NCI-H2107 (cell line): ENCODE results near the gene SIDT1.
A peak's percentile ranks its signal among the peaks of the same experiment; 100 is the strongest.

ENCODE experiments used
- DNase-seq: peaks from one replicate; lab custom pipeline; 2025; lab: John Stamatoyannopoulos, UW

The SIDT1 gene

DNA sequence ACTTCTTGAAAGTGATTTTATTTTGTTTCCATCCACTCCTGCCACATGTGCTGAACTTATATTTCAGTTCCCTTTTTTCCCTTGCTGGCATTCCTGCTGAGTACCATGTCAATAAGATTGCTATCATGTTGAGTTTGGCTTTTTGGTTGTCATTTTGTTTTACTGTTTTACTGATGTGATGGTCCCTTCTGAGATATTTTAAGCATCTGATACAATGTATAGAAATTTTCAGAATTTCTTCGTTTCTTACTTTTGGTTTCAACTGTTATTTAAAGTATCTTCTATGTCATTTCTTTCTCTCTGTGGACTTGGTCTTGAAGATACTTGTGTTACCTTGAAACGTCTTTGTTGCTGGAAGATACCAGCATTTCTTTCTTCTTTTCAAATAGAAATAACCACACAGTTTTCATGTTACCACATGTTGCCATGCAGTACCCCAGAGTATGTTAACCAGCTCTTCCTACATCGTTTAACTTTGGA is 14.1 kb downstream of the SIDT1 start:
- no peak for DNase-seq

DNA sequence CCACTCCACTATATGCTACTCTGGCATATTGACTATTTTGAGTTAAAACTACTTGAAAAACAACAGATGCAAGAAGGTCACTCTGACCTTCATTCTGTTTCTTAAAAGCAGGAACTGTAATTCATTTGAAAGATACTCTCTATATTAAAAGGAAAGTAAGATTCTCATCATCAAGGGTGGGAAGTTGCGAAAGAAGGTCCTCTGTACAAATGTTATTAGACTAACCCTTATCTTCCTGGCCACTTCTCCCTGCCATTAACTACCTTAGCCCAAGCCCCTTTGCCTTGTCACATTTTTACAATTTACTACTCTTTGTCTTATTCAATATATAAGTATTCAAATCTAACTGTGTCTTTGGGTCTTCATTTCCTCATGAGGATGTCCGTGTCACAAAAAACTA is 16.1 kb downstream of the SIDT1 start:
- DNase-seq = no peak

GRCh38 chr3:113551820-113552219 is 19.5 kb downstream of the SIDT1 start:
- no peak for DNase-seq

GRCh38 chr3:113552851-113553250 is 20.5 kb downstream of the SIDT1 start:
- no peak for DNase-seq

DNA sequence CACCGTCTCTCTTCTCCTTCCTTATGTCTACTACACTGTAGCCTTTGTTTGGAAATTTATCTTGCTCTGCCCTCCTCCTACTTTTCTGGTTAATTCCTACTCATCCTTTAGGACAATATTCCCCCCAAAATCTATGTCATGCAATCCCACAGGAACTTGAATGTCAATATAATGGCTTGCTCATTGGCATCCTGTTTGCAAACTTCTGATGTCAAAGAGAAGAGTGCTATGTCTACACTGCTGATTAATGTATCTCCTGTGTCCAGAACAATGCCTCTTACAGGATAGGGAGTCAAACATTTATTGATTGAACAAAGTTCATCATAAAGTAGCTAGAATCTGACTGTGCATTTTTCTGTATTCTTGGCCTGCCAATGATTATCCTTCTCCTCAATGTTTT is 22.8 kb downstream of the SIDT1 start:
- DNase-seq = no peak

DNA sequence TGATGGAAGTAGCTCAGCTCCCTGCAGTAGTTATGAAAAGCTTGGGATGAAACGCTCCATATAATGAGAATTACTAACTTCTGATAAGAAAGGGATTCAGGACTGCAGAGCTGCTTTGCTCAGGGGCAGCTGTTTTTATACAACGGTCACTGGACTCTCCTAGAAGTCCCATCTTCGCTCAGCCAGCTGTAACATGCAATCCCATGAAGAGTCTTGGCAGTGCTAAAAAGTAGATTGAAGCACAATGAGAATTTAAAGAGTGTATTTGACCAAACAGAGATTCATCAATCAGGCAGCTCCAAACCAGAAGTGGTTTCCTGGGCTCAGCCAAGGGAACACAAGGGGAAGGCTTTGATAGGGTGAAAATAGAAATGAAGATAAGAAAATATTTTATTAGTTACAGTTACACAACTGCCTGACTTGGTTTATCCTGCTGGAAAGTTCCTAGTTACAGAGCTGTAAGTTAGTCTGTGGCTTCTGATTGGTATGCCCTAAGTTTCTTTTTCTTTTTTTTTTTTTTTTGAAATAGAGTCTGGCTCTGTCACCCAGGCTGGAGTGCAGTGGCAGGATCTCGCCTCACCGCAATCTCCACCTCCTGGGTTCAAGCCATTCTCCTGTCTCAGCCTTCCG is 24.1 kb downstream of the SIDT1 start:
- no peak for DNase-seq

GRCh38 chr3:113556946-113557335 is 24.6 kb downstream of the SIDT1 start:
- no peak for DNase-seq

DNA sequence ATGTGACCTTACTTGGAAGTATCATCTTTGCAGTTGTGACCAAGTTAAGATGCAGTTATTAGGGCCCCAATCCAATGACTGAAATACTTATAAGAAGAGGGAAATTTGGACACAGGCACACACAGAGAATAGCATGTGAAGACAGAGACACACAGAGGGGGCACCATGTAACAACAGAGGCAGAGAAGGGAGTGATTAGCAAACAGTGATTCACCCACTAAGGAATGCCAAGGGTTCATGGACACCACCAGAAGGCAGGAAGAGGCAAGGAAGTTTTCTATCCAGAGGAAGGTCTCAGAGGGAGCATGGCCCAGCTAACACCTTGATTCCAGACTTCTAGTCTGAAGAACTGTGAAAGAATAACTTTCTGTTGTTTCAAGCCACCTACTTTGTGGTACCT is 25.0 kb downstream of the SIDT1 start:
- no peak for DNase-seq

DNA sequence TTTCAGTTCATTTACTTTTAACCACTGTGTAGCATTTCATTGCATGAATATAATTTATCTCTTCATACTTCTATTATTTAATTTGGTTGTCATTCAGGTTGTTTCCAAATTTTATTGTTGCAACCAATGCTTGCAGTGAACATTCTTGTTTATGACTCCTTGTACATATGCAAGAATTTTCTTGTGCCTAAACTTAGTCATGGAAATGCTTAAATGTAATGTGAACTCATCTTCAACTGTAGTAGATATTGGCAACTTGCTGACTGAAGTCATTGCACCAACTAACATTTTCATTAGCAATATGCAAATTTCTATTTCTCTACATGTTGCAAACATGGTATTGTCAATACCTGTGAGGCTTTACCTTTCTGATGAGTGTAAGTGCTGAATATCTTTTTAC is 26.7 kb downstream of the SIDT1 start:
- no peak for DNase-seq

DNA sequence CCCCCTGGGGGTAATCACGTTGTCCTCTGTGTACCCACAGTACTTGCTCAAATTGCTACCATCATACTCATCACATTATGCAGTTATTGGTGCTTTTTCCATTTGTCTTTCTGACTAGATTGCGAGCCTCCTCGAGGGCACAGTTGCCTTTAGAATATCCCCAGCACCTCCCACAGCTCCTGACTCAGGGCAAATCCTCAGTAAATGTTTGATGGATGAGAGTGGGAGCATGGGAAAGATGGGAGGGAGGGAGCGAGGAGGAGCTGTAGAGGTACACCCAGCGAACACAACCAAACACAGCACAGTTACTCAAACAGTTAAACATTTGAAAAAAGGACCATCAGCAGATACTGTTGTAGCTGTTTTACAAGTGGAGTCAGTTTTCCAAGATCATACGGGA is 27.9 kb downstream of the SIDT1 start:
- no peak for DNase-seq

DNA sequence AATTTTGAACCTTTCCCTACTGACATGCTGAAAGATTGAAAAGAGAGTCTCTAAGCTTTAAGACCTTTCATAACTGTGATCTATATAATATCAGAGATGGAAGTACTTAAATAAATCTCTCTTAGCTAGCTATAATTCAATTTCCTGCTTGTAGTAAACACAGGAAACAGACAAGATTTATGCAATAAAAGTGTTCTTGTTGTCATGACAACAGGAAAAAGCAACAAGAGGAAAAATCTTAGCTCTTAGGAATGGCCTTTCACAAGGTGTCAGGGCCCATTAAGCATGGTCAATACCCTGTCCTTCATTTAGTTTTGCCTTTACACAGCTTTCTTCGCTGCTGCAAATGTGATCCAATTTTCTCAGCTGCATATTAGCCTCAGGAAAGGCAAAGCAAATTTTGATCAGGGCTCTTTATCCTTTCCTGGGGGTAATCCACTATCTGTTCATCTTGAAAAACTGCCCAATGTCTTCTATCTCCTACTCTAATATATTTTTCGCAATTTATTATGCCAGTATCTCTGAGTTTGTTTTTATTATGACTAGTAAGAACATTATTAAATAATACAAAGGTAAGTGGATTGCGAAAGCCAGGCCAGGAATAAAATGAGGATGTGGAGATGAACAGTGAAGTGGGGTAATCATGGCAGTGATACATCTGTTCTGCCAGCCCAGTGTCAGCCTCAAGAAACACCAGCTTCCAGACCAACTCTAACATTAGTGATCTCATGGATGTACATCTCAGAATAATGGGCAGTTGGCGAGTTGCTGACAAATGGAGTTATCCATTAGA is 28.7 kb downstream of the SIDT1 start:
- DNase-seq = no peak

DNA sequence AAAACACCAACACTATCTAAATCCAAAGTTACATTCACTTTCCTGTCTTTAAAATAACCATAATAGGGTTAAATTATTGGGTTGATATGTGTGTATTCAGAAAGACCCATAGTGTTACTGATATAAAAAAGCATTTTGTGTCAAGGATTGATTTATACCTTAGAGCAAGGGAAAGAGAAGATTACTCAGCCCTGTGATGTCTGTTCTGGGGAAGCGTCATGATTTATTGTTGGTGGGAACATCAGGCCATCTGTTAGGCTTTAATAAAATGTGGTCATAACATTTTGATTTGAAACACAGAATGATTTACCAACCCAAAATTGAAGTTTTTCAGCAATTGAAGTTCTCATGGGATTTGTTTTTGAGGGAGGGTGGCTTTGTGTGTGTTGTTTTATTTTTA is 33.2 kb downstream of the SIDT1 start:
- DNase-seq = no peak

DNA sequence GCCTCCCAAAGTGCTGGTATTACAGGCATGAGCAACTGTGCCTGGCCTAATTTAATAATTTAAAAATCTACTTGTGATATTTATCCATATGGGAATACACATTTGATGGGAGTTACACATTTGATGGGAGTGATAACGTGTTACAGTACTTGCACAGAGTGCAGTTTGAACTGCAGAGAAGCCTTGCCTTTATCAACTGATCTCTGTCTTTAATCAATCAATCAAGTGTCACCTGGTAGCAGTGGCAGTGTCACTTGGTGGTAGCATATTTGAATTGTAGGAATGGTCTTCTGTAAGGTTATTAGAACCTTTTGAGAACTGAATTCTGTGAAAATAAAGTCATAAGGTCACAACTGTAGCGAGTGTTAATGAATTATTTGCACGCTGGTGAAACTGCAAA is 37.8 kb downstream of the SIDT1 start:
- DNase-seq = no peak

DNA sequence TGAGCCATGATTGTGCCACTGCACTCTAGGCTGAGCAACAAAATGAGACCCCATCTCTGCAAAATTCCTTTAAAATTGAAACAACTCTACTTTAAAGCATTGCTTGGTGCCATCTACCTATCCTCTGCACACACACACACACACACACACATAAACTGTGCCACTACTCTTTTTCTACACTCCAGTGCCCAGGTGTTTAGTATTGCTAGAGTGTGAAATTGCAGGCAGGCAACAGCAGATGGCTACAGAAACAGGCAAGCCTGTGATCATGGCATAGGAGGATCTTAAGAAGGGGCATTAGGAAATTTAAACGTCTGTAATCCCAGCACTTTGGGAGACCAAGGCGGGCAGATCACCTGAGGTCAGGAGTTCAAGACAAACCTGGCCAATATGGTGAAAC is 39.0 kb downstream of the SIDT1 start:
- DNase-seq = no peak

DNA sequence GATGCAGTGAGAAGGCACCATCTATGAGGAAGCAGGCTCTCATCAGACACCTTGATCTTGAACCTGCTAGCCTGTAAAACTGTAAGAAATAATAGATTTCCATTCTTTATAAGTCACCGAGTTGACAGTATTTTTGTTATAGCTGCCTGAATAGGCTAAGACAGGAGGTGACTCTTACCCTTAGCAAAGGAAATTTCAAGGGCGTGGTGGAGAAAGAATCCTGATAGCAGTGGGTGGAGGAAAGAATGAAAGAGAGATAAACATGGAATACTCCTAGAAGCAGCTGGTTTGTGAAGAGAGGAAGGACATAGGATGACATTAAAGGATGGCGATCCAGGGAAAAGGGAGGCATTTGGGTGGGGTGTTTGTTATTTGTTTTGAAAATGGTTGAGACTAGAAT is 41.4 kb downstream of the SIDT1 start:
- no peak for DNase-seq

DNA sequence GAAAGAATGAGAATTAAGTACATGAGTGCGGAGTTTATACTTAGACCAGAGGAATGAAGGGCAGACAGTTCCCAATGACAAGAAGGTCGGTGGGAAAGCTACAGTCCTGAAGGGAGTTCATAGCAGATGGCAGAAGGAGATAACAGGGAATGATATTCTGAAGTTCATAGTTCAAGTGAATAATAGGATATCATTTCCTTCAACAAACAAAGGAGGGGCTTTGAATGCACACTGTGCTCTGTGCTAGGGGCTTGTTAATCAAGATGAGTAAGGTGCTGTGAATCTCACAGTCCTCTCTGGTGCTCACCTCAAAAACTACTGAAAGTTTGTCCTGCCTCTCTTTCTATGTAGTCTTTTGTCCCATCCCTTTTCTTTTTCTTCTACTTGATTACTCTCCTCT is 41.9 kb downstream of the SIDT1 start:
- no peak for DNase-seq

- no peak for DNase-seq
These were observed 42.9 kb downstream of the SIDT1 start for GRCh38 chr3:113575206-113575605.

DNA sequence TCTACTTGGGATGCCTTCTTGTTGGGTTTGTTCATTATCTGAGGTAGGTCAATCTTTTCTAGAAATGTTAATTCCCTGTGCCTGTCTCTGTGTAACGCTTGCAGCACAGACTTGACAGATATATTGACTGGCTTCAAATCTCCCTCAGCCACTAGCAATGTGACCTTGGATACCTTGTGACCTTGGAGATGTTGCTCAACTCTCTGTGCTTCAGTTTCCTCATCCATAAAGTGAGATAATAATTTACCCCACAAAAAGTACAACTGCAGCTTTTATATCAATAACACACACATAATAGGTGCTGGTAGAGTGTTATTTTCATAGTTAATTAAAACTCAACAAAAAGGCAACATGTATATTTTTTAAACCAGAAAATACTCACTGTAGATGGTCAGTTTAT is 52.9 kb downstream of the SIDT1 start:
- no peak for DNase-seq

GRCh38 chr3:113585720-113586119 is 53.4 kb downstream of the SIDT1 start:
- DNase-seq = no peak

- DNase-seq = no peak
These were observed 56.5 kb downstream of the SIDT1 start for GRCh38 chr3:113588806-113589205.

DNA sequence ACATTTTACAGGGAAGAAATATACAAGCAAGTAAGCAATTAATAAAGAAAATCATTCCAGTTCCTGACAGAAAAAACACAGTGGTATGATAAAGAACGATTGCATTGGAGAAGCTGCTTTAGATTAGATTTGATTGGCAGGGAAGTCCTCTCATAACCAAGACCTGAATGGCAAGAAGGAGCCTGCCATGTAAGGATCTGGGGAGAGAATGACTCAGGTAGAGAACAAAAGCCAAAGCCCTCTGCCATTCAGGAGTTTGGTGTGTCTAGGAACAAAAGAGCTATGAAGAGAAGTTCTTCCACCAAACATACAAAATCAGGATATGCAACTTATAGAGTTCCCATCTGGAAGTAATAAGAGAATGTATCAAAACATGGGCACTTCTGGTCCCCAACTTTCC is 57.6 kb downstream of the SIDT1 start:
- DNase-seq = no peak

DNA sequence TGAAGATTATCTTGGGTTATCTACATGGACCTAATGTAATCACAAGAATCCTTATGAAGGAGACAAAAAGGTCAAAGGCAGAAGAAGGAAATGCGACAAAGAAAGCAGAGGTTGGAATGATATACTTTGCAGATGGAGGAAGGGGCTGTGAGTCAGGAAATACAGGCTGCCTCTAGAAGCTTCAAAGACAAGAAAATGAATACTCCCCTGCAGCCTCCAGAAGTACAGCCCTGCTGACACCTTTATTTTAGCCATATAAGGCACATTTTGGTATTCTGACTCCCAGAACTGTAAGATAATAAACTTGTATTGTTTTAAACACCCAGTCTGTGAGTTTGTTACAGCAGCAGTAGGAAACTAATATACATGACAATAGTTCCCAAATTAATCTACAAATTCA is 58.6 kb downstream of the SIDT1 start:
- DNase-seq = no peak

- DNase-seq = peak; percentile 22
These were observed 61.7 kb downstream of the SIDT1 start for GRCh38 chr3:113594066-113594465.
